NCI-H82 treated with DMSO at 0.1 percent for 48 hours (cell line): ENCODE measurements around the gene JADE1.
A peak's percentile ranks its signal among the peaks of the same experiment; 100 is the strongest.

Experiments used
- DNase-seq: peaks from one replicate; lab custom pipeline; 2025; ENCODE audit not compliant: unreplicated experiment; lab: John Stamatoyannopoulos, UW

Gene JADE1

DNA sequence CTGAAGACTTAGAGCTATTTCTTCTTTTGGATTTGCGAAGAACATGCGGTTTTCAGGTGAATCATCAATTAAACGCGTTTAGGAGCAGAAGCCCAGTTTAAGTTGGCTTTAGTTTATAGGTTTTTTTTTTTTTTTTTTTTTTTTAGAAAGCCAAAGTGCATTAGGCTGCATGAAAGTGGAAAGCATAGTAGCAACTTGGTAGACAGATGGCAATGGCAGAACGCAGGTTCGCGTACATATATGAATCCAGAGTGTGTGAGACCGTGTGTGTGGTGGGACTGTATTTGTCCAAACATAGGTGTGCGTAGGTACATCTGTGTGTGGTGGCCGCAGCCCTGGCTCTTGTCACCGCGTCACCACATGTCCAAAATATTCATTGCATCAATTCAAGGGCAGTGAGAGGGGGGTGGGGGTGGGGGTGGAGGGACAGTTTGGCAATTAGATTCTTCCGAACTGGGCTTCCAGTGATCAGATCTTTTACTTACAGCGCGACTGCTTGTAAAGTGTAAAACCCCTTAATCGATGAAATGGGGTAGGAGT lies 901 bp downstream of the JADE1 start:
- peak; percentile 39 for DNase-seq

DNA sequence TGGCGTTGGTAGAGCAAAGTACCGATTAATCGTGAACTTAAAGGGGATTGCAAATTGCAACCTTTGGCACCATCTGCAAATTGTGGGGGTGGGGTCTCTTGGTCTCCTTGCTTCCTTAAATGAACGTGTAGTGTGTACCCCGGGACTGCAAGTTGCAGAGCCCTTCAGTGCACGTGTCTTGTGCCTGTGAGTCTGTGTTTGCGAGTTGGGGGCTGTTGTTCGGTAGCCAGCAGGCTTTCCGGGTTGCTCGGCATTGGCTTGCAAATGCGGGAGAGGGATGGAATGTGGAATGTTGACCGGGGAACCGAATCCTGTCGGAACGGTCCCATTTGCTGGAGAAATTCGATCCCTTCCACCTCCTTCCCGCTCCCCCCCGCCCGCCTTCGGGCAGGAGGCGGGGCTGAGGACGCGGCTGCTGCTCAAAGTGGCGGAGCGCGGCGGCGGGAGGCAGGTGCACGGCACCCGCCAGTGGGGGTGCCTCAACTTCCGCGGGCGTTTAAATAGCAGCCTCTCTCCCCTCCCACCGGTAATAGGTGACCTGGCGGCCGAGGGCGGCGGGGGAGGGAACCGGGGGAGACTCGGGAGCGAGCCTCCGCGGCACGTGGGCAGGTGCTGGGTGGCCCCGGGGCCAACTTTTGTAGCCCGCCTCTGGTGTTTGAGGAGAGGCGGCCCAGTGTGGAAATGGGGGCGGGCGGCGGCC lies 1.5 kb downstream of the JADE1 start:
- DNase-seq, result peak; percentile 49

DNA sequence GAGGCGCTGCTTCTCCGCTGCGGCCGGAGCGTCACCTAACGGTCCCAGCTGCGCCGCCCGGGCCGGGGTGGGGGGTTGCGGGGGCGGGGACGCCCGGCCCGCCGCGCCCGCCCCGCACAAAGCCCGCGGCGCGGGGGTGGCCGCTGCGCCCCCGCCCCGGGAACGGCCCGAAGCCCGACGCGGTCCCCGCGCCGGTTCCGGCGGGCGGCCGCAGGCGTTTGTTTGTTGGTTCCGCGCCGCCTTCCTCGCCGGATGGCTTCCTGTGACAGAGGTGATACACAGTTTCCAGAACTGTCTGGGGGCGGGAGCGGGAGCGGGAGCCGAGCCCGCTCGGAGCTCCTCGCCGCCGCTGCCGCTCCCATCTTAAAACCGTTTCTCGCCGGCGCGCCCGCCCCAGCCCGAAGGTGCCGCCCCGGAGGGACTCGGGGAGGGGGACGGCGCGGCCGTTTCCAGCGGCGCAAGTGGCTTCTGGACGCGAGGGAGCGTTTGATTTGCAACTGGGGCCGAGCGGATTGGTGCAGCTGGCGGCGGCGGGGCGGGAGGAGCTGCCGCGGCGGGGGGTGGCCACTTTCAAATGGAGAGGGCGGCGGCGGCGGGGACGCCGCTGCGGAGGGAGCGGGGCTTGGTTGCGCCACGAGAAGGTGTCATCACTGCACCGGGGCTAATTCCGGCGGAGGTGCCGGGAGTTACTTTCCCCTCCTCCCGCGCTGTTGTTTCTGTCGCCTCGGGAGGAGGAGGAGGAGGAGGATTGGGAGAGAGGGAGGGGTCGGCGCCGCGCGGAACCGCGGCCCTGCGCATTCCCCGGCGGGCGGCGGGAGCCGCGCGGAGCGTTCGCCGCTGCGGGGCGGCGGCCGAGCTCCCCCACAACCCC lies 2.3 kb downstream of the JADE1 start:
- peak; percentile 50 for DNase-seq

DNA sequence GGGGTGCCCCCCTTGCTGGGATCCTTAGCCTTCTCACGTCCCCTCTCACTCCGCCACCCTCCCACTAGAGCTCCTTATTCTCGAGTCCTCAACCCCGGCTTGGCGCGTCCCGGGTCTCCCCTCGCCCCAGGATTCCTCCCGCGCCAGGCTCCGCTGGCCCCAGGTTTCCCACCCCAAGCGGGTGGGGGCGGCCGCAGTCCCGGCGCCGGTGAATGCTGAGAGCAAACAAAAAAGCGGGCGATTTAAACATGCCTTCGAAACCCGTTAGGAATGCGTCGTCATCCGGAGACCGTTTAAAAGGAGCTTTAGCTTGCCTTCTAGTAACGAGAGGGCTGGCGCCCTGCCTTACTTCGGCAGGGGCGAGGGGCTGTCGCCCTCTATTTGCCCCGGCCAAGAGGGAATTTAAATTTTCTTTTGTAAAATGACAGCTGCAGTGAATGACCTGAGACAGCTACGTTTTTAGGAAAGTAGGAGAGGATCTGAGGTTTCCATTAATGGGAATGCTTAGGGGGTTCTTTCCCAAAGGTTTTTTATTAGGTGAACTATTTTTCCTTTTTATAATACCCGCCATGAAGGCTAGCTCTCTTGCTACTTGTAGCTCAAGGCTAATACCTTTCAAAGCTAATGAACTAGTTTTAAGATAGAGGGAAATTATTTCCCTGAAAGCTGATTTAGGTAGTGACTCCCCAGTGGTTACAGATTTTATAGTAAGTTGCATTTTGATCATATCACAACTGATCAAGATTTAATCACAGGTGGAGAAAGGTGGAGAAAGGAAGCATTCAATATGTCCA lies 3.1 kb downstream of the JADE1 start:
- DNase-seq, result no peak

DNA sequence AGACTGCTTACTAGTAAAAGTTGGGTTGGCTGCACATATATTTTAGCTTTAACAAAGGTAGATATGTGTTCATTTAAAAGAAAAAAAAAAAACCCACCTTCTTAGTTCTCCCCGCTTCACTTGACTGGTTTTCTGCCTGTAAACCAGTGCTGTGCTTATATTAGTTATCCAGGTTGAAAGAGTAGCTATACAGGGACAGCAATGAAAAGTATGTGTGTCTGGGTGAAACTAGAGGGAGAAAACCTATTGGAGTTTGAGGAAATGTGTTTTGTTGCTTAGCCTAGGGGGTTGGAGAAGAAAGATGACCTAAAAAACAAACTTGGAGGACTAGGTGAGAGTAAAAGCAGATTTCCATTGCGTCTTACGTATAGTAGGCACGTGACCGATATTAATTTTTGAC lies 4.5 kb downstream of the JADE1 start:
- no peak for DNase-seq

DNA sequence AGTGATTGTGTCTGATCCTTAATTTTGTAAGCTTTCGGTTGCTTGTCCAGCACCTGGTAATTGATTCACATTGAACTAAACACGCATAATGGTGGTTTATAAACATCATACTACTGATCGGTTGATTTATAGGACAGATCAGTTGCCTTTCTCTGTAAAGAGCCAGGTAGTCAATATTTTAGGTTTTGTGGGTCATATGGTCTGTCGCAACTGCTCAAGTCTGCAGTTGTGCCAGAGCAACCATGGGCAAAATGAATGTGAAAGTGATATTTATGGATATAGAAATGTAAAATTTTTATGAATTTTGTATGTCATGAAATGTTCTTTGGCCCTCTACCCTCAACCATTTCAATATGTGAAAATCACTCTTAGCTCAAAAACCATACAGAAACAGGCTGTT lies 8.9 kb downstream of the JADE1 start:
- no peak for DNase-seq

DNA sequence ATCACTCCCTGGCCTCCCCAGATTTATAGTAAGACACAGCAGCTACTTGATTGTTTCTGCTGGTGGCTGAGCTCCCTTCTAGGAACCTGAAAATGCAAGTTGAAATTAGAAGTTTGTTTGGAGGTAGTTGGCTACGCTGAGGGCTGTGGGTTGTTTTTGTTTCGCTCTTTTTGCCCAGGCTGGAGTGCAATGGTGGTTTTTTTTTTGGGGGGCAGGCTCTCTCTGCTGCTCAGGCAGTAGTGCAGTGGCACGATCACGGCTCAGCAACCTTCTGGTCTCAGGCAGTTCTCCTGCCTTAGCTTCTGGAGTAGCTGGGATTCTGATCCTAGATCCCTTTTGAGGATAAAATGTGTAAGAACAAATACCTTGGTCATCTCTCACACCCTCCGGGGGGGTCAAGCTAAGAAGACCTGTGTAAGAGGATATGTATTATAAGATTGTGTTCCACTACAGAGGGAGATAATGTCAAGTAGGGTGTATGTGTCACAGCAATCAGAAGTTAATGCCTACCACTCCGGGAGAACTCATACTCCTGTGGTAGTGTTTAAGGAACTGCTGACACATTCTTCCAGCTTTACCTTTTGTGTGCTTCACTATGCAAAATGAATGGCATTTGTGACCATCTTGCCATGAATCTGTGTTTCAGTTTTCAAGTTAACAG lies 9.7 kb downstream of the JADE1 start:
- DNase-seq, result no peak

DNA sequence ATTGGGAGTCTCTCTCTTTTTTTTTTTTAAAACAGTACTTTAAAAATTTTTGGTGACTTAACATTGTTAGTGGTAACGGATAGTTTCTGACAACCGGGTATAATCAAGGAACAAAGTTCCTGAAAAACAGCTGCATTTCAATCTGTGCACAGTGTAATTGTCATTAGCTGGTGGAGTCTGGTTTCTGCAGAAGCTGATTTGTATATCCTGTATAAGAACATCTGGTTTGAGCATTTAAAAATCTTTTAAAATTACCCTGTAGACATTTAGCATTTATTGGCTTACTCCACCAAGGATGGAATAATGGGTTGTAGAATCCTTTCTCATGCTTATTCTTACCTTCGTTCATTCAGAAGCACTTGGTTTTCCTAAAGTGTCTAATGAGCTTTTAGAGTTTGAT lies 11.2 kb downstream of the JADE1 start:
- DNase-seq, result no peak

DNA sequence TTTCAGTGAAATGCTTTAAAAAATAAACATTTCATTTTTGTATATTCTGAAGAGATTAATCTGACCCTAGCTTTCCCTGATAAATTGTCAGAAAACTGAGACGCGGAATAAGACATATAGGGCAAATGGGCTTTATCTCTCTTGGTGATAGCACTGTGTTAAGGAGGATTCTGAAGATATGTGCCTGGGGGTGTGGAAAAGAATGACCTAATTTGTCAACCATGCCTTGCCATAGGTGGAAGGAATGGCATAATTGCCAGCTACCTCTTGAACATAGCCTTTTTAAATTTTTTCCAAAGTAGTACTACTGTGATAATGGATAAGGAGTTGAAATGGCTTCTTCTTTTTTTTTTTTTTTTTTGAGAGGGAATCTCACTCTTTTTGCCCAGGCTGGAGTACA lies 11.7 kb downstream of the JADE1 start:
- DNase-seq, result no peak

DNA sequence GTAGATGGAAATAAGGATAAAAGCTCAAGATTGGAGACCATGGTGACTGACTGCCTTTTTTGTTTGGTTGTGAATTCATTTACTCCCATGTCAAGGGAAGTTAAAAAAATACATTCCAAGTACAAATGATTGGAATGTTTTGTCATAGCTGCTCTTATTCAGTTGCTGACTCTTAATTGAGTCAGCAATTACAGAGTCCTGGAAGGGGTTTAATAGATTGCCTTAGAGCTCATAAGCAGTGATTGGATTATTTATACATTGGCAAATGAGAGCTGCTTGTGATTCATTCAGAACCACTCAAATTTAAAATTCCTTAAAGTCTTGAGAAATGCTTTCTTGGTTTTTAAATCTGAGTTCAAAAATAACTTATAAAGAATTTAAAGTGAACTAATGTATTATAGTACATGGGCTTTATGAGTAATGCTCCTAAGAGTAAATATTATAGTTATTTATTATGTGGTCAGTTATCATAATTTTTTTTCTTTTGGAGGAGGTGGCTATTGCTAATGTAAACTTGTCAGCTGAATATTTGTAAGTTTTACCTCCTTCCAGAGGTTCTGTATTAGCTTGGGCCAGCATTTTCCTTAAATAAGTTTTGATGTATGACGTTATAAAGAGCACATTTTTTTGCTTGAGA lies 13.6 kb downstream of the JADE1 start:
- no peak for DNase-seq

DNA sequence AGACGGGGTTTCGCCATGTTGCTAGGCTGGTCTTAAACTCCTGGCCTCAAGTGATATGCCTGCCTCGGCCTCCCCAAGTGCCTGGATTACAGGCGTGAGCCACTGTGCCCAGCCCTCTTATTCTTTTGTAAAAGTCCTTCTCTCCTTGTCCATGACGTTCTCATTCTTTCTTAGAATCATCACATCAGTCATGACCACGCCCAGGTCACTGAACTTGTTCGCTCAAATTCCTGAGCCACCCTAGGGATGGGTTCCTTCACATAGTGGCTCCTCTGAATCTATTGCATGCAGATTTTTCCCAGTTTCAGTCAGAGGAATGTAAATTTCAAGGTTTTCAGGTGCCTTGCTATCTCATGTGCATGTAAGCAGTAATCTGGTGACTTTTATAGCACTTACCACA lies 15.7 kb downstream of the JADE1 start:
- no peak for DNase-seq

DNA sequence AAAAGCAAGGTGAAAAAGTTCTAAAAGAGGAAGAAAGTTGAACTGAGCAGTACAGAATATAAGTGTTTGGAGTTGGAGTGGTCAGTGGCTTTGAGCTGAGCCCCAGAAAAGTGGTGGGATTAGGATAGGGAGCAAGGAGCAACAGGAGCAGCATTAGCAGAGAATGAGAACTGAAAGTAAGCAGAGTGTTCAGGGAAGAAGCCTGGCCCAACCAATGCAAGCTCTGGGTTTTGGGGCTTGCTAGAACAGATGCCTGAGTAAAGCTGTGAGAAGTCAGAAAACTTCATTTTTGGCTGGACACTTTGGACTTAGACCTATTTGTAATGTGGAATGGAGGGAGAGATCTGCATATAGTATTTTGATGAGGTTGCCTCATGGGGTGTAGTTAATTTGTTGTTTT lies 17.8 kb downstream of the JADE1 start:
- no peak for DNase-seq

DNA sequence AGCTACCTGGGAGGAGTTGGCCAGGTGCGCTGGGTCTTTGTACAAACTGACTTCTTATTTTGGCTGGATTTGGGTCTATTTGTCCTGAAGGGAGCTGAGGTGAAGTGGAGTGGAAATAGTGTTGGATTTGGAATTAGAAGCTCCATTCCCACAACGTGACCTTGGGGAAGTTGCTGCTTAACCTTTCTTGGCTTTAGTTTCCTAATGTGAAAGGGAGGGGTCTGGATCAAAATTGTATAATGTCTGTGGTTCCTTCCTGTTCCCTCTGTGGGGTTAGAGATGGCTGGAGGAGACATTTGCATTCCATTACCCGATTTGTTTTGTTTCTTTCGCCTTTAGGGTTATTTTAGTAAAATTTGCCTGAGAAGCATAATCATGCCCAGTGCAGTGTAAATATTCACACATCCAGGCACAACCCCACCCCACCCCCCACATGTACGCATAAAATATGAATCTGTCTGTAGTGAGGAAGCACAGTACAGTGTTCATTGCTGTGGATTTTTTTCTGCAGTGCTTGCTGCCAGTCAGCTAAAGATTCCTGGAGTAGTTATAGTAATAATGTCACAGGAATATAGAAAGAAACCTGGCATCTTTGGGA lies 21.5 kb downstream of the JADE1 start:
- no peak for DNase-seq

DNA sequence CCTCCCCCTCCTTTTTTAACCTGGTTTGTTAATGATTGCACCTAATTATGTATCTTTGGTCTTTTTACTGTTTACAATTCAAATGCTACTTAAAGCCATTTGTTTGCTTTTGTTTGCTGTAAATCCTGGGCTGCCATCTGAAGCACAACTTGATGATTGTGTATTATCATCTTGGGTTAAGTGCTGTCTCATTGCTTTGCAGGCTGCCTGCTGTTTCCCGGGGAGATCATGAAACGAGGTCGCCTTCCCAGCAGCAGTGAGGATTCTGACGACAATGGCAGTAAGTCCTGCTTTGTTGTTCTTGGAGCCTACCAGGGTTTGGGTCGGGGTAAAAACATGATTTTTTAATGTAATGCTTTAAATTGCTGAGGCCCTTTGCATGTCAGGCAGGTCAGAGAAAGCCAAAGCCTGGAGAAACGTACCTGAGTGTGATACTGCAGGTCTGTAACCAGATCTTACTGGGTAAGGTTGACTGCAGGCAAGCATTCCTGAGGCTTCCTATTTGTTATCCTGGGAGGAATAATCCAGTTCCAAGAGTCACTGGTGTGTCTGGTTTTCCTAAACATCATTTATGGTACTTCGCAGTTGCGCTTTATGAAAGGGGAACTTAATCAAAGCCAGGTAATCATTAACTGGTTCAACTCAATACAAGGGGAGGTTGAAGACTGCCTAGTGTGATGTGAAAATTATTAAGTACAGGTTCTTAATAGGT lies 22.2 kb downstream of the JADE1 start:
- no peak for DNase-seq

DNA sequence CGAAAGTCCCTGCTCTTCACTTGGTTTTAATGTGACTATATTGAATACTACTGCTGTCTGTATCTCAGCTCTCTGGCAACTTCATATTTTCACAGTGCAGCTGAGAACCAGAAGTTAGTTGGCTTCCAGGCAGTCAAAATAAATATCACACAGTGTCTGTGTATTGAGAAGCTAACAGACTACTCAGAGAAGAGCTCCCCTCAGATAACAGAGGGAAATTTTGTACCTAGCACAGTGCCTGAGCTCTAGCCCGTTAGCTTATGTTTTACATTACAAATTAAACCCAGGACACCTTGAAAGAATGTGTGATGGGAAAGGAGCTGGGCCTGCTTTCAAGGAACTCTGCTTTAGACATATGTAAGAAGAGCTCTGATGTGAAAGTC lies 22.7 kb downstream of the JADE1 start:
- no peak for DNase-seq

DNA sequence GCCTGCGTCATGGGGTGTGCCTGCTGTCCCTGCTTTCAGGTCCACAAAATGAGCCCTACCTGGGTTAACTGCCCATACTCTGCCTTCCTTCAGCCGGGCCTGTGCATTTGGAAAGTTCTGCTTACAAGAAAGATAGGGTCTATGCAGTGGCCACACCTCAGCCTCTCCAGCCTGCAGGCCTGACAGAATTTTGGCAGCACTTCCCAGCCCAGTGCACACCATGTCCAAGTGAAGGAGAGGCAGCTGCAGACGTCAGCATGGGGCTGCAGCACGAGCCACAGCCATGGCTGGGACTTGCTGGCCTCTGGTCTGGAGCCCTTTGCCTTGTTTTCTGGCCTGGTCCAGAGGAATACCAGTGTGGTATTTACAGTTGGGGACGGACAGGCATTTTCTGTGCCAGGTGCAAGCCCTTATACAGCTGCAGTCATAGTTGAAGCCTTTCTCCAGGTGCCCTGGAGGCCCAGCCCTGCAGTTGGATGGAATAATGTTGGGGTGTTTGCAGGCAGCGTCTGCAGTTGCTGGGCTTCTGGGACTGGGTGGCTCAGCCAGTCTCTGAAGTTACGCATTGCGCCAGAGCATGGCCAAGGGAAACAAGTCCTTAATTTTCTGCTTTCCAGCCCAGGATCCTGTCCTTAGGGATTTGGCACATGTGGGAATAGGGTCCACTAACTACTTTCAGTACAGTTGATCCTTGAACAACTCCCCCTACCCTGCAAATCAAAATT lies 26.2 kb downstream of the JADE1 start:
- DNase-seq, result no peak

DNA sequence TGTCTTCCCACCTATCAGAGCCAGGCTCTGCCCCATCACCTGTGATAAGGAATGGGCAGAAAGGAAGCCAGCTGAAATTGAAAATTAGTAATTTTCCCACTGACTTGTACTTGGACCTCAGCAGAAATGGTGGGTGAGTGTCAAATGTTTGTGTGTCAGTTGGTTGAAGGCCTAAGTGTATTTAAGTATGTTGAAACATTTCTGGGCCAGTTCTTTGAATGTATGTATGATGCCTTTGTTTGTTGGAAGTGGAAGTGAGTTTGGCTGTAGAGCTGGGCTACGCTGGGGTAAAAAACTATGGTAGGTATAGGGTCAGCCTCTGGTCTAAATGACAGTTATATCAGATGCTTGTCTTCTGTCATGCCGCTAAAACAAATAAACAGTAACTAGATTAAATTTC lies 27.7 kb downstream of the JADE1 start:
- no peak for DNase-seq

DNA sequence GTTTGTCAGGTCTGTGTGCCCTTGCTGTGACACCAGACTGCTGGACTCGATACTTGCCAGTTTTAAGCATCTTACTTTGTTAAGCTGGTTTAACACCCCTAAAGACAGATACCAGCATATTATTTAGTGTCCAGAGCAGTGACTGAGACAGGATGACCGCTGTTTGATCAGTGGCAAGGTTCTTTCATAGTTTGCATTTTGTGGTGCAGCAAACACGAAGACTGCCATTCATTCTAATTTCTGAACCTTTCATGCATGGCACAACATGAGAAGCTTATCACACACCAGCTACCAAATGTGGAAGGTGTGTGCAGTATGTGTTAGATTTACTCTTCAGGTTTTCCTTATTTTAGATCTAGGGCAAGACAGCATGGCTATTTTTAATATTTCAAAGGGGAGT lies 28.2 kb downstream of the JADE1 start:
- no peak for DNase-seq
